NCI-H2107 (cell line): Measurements from ENCODE around the gene DENND6B.

Experiments
- DNase-seq: peaks from one replicate; lab custom pipeline; 2025; lab: John Stamatoyannopoulos, UW

The DENND6B gene

DNA sequence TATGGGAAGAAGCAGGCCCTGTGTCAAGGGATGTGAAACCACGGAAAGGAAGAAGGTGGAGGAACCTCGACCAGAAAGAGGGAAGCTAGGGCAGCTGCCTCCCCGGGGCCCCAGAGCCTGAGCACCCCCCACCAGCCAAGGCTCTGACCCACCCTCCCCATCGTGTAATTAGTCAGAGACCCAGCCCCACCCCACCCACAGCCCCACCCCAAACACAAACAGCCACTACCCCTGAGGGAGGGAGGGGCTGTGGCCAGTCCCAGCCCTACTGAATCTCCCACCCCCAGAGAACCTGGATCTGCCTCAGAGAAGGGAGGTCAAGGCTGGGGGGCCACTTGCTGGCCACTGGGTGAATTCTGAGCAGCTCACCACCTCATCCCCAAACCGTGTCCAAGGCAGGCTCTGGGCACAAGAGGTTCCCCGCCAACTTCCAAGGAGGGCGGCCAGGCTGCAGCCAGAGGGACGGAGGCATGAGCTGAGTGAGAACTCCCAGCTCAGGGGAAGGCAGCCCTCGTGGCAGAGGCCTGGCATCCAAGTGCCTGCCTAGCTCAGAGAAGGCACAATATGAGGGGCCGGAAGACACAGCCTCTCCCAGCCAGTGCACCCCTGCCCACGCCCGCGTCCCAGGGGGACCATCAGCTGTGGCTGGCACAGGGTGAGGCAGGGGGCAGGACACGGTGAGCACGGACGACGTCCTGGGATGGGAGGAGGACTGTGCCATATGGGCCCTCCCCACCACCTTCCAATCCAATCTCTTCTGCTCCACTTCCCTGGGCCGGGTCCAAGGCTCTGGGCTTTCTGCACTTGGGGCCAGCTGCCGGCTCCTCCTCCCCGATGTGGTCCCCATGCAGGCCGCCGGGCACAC lies 22.1 kb downstream of the DENND6B start:
- DNase-seq: no peak

DNA sequence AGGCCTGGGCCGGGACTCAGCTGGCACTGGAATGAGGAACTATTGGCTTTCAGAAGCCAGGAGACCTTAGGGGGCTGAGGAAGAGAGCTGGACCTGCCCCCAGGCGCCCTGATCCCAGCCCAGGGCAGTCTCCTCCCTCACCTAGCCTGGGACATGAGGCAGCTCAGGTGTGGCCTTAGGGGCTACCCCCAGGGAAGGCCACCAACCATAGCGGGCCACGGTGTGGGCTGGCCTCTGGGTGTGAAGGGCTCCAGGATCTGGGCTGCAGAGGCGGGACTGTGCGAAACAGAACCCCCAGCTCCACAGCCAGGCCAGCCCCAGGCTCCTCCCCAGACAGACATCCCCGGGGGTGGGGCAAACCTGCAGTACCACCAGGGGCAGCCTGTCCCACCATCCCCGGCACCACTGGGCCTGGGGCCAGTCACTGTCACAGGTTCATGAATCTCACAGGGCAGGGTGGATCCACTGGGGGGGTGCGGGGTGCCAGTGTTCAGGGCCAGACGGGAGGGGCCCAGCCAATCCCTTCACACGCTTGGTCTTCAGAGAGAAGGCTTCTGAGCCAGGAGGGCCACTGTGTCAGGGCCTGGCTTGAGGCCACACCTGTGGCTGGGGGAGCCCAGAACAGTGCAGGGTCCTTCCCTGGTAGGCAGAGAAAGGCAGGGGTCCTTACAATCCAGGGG lies 22.8 kb downstream of the DENND6B start:
- DNase-seq: no peak

DNA sequence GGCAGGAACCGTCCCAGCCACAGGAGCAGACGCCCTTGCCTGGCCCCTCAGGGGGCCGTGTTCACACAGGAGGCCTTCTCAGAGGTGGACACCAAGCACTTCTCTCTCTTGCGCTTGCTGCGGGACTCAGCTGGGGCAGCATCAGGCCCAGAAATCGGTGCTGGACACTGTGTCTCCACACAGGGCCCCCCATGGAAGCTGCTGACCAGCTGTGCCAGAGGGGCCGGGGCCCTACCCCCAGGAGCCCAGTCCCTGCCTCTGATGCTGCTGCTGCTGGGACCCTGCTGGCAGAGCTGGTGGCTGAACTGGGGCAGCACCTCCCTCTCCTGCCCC lies 23.3 kb downstream of the DENND6B start:
- DNase-seq: no peak

DNA sequence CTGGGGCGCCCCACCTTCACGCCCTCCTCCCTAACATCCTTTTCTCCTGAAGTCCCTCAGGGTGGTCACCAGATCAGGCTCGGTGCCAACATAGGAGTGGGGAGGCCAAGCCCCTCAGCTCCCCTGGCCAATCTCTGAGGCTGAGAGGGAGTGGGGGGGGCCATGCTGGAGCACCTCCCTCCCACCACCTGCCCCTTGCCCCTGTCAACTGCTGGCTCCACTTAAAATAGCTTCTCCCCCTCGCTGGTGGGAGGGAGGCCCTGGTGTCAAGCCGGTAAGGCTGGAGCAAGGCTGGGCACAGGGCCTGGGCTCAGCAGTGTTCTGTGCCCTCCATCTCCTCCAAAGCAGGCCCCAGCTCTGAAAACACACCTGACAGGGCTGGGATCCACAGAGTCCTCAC lies 24.2 kb downstream of the DENND6B start:
- DNase-seq: no peak

DNA sequence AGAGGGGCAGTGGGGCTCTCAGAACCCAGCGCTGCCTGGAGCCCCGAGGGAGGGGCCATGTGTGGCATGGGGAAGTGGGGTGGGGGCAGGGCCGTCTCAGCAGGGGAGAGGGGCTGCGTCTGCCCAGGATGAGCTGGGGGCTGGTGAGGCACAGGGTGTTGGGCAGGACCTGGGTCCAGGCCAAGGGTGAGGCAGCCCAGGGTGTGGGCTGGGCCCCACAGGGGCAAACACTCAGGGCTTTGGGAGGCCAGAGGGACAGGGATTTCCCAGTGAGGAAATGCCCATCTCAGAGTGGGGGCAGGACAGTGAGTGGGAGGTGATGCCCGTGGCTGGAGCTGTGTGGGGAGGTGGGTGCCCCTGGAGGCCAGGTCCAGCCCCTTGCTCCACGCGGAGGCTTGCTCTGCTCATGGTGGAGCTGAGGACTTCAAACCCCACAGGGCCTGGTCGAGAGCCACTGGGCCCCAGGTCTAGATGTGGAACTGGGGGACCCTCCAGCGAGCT lies 24.7 kb downstream of the DENND6B start:
- no peak for DNase-seq

DNA sequence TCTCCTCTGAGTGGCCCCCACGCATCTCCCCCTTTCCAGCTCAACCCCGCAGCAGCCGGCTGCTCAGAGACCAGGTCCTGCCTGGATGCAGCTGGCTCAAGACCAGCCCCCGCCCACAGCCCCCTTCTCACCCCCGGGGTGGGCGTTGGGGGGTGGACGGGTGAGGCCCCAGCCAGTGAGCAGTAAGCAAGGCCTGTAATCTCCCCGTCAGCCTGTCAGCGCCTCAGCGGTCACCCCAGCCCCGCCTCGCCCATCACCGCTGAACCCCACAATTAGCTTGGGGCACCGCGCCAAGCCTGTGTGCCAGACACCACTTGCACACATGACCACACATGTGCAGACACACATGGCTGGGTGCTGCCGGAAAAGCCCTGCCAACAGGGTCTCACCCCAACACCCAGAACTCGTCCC lies 25.2 kb downstream of the DENND6B start:
- no peak for DNase-seq

DNA sequence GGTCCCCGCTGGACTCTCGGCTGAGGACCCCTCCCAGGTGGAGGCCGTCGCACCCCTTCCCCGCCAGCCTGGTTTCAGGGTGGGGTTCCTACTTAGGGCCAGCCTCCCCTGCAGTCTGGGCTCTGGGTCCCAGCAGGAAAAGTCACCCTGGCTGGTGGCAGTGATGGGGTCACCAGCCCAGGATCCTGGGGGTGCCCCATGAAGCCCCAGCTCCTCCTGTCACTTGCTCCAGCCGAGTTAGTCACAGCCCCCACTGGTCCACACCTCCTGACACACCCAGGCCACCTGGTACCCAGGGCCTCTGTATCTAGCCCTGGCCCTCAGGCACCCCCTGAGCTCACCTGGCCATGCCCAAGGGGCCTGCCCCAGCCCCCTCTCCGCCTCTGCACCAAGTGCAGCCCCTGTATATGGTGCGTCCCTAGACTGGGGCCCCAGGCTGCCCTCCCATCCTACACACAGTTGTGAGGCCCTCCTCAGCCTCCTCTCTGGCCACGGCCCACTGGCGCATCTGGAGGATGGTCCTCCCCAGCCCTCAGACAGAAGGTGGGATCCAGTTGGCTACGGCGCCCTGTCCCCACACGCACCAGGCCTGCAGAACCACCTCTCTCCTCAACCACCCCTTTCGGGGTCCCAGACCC lies 26.1 kb downstream of the DENND6B start:
- DNase-seq: no peak

DNA sequence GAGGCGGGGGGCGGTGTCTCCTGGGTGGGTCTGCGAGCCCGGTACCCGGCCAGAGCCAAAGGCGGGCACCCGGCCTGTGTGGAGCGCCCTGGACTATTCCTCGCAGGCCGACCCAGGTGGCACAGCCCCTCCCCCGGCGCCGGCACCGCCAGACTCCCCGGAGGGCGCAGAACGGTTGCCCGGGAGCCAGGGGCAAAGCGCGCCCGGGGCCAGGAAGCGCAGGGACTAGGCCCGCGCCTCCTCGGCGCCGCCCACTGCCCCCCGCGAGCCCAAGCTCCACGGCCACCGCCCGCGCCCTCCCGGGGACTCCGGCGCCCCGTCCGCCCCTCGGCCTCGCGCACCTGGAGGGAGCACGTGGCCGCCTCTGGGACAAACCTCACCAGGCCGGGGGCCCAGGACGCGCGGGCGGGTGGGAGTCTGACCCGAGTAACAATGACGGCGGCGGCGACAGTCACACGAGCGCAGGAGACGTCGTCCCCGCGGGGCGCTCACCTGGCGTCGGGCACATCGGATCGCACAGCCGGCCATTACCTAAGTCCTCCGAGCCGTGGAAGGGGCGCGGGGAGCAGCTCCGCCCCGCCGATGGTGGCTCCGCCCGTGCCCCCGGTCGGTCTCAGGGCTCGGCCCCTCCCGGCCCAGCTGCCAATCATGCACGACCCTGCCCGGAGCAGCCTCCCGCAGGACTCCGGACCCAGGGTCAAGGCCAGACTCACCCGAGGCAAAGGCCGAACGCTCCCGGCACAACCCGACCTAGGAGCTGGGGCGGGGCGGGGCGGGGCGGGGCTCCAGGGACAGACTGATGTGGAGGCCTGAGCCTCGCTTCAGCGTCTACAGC lies 26.8 kb downstream of the DENND6B start:
- DNase-seq: no peak

DNA sequence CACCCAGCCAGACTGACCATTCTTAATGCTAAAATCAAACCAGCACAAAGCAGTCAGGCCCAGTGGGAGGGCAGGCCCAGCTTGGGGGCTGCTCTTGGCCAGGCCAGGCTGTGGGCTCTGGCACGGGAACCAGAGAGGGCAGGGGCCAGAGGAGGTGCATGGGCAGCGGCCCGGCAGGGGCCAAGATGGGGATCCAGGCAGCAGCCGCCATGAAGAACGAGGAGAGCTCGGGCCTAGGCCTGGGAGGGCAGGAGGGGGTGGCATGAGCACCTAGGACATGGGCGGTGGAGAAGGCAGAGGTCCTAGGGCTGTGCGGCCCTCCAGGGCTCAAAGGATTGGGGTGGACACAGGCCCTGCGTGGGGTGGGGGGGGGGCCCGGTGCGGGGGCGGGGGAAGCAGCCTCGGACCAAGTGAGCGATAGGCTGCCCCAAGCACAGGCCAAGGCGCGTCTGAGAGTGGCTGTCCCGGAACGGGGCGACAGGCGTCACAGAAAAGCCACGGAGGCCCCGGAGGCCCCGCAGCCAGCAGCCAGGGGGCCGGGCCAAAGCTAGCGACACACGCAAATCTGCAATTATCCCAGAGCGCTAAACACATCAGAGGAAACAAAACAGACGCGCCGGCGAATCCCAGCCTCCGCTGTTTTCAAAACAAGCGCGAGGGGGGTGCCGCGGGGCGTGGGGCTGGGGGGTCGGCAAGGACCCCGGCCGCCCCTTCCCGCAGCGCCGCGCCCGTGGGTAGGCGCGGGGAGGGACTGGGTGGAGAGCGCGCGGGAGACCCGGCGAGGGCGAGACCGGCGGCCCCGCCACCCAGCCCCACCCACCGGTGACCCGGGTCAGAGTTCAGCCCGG lies 27.7 kb downstream of the DENND6B start:
- DNase-seq: no peak

DNA sequence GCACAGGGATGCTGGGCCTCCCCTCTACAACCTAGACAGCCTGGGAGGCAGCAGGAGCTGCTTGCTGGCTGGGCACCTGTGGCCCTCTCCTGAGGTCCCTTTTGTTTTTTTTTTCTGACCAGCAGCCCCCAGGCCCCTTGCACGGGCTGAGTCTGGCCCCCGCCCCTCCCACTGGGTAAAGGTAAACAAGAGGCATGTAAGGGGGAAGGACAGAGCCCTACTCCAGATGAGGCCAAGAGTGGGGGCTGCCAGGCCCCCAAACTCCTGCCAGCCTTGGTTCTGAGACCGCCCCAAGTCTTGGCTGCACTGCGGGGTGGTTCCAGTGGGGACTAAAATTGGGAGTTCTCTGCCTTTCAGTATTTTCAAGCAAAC lies 28.6 kb downstream of the DENND6B start:
- no peak for DNase-seq

DNA sequence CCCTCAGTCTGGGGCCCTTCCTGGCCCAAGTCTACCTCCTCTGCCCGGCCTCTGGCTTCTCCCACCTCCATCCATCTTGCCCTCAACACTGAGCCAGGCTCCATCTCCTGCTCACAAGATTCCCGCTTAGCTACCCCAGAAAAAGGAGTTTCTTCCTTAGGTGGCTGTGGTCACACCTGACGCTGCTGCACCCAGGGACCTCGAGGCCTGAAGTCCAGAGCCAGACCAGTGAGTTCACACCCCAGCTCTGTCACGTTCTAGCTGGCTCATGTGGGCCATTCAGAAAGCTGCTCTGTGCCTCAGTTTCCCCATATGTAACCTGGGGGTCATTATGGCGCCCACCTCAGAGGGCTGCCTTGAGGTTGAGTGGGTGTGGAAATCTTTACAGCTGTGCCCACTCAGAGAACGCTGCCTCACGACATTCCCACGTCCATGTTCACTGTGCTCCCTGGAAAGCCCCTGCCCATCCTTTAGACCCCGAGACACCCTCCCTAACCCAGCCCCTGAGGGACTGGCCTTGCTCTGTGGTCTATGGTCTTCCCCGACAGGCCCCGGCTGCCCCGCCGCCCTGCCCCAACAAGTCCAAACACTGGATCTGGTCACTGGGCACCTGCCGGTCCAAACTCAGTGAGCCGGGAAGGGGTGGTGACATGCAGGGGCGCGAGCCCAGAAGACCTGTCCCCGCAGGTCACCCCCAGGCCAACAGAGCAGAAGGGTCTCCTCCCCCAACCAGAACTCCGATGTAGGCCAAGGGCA lies 29.1 kb downstream of the DENND6B start:
- no peak for DNase-seq

DNA sequence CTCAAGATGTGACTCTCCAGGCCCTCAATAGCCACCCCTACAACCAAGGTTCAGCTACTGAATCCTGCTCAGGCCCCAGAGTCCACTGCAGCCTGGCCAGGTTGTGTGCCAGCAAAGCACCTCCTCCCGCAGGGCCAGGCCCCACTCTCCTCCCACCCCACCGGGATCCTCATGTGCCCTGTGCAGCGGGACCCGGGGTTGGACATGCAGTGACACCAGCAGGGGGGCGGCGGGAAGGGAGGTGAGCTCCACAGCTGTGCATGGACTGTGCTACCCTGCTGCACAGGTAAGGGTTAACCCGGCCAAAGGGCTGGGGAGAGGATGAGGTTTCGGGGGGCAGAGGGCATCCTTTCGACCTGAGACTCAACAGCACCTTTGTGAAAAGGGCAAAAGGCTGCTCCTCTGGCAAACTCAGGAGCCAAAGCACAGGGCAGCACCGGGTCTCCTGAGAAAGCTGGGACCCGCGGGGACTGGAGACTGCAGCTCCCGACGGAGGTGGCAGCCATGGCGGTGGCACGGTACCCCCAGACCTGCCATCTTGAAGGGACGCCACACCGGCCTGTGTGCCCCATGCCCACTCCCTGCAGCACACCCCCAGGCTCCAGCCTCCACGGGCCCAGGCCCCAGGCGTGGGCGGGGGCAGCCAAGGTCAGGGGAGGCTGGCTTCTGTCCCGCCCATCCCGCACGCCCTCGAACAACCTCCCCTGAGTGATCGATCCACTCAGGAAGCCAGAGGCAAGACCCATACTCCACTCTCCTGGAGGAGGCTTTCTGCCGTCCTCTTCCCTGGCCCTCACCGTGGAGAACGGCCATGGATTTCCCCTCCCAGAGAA lies 29.9 kb downstream of the DENND6B start:
- DNase-seq: no peak

DNA sequence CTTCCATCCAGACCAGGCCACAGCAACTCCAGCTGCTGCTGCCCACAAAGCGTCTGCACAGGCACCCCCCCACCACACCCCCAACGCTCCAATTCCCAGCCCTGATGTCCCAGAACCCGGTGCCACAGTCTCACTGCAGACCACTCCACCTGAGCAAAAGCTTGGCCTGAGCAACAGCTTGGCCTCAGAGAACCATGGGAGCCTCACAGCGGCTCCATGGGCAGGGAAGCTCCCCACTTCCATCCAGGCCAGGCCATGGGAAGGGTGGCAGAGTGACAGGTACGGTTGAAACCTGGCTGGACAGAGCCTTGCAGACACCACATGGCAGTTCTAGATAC lies 32.5 kb downstream of the DENND6B start:
- no peak for DNase-seq

DNA sequence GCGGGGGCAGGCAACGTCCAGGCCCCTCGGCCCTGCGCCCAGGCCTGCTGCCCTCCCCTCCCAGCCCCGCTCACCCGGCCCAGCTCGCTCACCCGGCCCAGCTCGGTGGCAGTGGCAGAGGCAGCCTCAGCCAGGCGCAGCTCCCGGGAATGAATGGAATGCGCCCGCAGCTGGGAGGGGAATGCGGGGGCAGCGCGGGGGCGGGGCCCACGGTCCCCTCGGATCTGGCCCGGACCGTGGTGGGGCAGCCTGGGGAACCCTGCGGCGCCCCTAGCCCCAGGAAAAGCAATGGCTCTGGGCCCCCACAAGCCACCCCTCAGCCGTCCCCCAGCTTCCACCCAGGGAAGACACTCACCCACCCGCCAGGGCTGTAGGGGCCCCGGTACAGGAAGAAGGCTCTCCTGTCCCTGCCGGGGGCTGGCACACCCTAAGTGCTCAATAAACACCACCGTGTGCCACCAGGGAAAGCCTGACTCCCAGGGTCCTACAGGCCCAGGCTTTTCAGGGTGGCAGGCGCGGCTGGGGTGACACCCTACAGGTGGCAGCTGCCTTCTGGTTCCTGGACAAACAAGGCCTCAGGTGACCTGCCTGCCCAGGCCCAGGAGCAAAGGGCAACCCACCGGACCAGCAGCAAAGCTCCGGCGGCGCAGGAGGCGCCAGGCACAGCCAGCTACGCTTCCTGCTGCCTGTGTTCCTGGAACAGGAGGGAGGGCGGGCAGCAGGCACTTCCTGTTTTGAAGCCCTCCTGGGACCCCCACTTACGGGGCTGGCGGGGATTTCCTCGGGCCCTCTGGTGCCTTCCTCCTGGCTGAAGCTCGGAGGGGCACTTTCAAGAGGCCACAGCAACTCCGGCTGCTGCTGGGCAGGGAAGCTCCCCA lies 33.1 kb downstream of the DENND6B start:
- DNase-seq: no peak

DNA sequence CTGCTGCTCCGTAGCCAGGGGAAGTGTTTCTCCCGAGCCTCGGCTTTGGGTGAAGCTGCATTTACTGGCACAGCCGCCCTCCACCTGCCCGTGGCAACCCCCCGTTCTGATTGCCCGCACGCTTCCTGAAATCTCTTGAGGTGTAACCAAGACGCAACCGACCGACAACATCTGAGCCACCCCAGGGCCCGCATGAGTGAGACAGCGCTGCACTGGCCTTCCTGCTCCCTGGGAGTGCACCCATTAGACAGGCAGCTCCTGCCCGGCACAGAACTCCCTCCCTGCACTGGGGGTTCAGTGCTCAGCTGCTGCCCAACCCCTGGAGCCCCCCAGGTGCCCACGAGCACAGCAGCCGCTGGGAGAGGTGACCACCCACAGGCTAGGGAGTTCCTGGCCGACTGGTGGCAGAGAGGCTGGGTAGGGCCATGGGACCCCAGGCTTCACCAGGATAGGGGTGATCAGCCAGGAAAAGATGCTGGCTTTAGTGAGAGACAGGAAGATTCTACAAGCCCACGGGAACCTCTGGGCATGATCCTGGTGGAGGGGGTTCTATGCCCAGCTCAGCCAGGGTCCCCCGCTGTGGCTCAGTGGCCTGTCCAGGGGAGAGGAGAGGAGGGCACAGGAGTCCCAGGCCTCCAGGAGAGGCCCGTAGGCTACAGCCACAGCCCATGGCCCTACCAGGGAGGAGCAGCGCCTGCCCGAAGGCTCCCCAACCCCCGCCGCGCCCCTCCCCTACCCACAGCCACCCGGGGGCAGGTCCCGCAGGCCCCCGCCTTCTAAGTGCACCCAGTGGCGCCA lies 34.0 kb downstream of the DENND6B start:
- no peak for DNase-seq

DNA sequence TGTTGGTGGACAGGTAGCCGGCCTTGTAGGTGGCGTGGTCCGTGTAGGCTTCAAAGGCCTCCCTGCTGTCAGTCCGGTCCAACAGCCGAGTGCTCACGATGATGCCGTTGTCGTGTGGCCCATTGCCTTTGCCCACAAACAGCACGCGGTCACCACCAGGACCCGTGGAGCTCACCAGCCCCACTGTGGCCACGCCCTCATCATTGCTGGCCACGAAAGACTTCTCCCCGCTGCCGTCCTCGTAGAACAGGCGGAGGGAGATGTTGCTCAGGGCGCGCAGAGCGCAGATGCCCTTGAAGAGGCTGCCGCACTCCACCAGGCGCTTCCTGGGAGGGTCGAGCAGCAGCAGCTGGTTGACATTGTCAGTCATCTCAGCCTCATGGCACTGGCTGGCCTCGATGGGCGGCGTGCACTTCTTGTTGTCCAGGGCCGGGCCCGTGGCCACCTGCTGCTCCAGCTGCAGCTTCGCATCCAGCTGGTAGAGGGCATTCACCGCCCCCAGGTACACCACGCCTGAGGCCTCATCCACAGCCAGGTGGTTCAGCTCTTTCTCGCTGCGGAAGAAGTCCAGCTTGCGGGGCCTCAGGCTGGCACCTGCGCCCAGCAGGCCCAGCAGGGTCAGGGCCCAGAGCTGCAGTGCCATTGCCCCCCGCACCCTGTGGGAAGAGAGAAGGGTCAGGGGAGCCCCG lies 36.7 kb downstream of the DENND6B start:
- DNase-seq: no peak
